ENCODE measurements around the gene KLHL29.

The KLHL29 gene

DNA sequence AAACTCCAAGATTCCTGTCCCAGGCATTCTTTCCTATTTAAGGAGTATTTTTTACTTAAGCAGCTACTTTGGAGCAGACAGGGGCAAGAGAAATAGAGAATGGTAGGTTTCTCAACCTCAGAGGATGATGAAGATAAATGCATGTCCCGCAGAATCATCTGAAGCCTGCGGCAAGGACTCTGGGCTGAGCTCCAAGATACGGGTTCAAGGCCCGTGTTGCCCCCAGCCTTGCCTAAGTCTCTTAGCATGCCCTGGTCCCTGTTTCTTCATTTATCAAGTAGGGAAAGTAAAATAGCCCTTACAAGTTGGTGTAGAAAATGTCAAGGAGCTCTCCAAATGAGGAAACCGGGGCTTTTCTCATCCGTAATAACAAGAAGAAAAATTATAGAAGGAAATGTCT is 214.0 kb downstream of the KLHL29 start:
- no peak for FAIRE-seq

DNA sequence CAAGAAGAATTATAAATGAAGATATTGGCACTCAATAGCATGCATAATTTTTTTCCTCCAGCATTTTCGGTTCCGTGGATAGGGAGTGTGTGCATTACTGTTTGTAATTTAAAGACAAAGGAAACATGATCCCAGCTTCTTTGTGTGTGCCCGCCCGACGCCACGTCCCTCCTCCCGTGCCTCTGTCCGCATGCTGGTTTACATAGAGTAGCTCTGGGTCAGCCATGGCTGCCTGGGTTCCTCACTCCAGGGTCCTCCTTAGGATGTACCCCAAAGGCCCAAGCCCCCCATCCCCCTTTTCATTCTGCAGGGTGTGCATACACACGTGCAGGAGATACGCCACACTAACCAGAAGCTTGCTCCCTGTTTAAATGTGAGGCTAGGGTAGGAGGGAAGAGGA is 214.7 kb downstream of the KLHL29 start:
- no peak for FAIRE-seq

DNA sequence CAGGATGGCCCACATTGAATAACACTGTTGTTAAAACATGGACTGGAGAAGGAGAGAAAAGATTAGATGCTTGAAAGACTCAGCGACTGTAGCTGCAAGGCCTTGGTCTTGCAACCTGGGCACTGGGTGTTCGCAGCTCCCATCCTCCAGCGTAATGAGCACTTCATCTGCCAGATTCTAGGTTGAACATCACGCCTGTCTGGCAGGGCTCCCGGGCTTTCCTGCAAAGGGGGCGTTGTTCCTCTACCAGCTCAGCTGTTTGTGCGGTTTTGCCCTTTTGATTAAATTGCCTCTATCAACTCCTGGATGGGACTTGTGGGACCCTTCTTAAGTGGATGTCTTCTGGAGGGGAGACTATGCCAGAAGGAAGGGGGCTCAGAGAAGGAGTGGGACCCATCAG is 215.4 kb downstream of the KLHL29 start:
- no peak for FAIRE-seq

DNA sequence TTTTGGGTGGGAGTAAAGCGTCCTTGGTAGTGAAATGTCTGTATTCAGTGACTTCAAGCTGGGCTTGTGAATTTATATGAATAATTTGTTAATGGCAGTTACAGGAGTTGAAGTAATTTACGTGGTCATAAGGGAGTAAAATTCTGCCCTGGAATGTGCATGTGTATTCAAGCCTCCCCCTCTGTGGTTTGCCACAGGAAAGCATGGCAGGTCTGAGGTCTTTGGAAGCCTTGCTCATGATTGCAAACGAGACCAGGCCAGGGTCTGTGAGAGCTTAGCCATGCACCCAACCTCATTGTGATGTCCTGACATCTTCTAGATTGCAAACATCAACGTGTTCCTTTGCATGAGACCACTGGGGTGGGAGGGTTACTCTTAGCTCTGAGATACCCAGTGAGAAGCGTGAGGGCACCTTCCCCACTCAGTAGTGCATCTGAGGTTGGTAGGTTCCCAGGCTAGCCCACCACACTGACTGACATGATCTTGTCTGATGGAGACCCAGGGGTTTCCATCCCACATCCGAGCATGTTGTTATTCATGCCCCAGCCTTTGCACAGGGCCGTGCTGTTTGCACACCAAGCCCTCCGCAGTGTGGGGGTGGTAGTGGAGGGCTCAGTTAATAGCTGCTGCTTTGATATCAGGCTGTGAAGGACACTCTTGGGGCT is 216.5 kb downstream of the KLHL29 start:
- no peak for FAIRE-seq

DNA sequence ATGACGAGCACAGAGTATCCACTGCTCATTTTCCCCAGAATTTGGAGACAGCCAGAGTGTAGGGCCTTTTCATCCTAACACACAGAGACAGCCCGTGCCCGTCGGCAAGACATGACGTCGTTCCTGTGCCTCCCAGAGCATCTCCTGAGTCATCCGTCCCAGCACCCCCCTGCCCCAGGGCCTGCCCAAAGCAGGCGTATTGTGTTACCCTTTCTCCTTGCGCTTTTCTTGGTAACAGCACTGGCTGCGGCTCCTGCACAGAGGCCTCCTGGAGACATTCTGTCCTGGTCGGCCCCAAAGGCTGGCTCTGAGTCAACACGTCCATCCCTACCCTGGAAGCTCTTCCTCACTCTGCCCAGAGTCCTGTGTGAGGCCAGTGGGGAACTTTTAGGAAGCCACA is 217.1 kb downstream of the KLHL29 start:
- no peak for FAIRE-seq

DNA sequence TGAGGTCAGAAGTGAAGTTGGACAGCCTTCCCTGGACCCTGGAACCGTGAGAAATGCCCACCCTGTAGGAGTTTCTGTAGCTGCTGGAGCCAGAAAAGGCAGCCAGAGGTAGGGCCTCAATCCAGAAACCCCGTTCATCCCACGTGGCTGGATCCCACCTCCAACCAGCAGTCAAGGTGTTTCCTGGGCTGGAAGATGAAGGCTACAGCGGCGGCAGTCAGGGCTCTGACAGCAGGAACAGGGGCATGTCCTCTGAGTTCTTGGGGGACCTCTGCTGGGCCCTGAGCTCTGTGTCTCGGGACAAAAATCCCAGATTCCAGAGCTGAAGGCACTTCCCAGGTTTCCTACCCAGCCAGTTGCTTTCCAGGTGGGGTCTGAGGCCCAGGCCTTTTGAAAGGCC is 218.2 kb downstream of the KLHL29 start:
- no peak for FAIRE-seq

DNA sequence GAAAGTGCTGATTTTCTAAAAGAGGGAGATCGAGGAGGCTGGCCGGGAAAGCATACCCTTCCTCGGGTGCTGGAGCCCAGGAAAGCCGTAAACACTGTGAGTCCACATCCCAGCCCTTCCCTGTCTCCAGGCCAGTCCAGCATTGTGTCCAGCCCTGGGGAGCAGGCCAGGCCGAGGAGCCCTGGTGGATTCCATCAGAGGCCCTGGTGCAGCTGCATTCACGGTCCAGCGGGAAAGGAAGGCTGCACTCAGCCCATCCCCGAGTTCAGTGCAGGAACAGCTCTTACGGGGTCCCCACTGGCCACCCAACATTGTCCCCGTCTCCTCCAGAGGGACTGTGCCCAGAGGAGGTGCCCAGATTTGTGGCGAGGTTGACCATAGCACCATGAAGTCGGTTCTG is 218.6 kb downstream of the KLHL29 start:
- no peak for FAIRE-seq

DNA sequence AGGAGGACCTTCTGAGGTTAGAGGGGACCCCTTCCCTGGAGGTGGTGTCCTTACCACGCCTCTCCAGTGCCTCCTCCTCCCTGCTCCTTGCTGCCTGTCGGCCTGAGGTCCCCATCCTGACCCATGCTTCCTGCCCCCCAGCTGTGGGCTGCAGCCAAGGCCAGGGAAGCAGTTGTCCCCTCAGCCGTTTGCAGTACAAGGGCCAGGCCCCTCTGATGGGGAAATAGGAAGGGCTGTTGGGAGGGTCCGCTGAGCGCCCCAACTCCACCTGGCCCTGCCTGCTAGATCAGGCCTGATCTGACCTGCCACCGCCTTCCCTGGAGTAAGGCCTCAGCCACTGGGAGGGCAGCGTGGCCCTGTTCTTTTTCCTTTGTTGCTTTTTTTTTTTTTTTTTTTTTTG is 219.8 kb downstream of the KLHL29 start:
- FAIRE-seq: no peak

DNA sequence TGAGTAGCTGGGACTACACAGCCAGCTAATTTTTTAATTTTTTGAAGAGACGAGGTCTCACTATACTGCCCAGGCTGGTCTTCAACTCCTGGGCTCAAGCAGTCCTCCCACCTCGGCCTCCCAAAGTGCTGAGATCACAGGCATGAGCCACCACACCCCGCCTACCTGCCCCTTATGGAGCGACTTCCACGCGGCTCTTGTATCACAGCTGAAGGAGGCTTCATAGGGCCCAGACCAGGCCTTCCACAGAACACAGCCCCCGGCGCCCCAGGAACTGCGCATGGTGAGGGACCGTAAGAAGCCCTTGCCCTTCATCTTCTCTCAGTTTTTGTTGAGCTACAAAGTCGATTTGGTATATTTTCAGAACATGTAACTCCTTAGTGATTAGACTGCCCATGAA is 220.3 kb downstream of the KLHL29 start:
- FAIRE-seq: no peak

DNA sequence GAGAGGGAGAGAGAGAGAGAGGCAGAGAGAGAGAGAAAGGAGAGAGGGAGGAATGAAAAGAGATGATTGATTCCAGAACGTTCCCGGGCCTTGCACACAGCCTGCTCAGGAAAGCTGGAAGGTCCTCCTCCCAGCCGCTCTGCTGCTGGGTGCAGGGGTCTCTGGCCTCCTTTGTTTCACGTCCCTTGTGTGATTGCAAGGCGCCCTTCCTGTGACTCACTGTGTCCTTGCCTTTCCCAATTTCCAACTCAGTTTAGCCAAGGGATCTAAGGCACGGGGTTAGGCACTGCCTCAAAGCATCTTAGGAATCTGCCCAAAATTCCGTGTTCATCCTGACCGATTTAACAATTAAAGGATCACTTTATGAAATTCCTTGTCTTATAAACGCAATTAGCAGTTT is 221.2 kb downstream of the KLHL29 start:
- FAIRE-seq: no peak

DNA sequence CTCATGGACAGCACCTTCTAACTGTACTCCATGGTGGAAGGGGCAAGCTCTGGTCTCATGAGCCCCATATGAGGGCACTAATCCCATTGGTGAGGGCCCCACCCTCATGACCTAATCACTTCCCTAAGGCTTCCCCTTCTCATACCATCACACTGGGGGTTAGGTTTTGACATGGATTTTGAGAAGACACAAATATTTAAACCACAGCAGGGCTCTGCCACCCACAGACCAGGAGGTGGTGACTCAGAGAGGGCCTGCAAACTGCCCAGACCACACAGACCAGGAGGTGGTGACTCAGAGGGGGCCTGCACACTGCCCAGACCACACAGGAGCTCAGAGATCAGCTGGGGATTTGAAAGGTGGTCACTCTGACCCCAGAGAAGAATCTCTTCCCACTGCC is 222.0 kb downstream of the KLHL29 start:
- FAIRE-seq: no peak

DNA sequence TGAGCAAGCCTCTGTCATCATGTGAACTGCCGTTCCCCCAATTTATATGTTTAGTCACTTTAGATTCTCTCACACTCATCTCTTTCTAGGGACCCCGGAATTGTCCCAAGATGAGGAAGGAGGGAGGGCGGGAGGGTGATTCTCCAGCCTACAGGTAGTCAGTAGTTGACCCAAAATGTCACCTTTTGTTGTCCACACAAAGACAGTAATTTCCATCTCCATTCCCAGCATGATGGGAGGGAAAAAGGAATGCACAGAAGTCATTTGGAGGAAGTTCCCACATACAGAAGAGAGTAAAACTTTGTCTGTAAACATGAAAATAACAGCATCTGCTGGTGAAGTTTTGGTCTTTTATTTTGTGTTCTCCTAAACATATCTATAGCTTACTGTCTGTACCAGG is 222.9 kb downstream of the KLHL29 start:
- no peak for FAIRE-seq

DNA sequence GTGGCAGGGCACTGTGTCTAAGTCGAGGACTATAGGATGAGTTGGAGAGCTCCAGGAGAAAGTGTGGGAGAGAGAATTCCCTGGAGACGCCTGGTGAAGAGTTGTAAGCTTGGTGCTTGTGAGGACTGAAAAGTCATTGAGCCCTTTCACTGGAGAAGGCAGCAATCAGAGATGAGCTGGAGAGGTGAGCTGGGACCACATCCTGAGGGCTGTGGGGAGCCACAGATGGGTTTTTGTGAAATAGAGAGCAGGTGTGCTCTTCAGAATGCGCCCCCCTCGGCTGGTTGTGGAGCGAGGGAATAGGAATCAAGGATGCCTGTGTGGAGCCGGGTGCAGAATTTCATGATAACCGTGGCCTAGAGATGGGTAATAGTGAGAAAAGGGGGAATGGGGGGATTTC is 224.3 kb downstream of the KLHL29 start:
- FAIRE-seq: no peak

DNA sequence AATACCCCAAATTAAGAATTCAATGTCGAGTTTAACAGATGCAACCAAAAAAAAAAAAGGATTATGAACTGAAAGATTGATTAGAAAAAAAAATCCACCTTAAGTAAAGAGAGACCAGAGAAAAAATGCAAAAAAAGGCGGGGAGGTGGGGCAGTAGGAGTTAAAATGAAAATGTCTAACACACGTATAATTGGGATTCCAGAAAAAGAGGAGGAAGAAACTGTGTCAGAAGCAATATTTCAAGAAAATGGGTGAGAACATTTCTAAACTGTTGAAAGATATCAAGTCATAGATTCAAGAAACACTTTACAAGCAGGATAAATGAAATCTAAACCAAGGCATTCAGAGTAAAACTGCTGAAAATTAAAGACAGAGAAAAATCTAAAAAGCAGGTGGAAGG is 226.9 kb downstream of the KLHL29 start:
- FAIRE-seq: no peak

DNA sequence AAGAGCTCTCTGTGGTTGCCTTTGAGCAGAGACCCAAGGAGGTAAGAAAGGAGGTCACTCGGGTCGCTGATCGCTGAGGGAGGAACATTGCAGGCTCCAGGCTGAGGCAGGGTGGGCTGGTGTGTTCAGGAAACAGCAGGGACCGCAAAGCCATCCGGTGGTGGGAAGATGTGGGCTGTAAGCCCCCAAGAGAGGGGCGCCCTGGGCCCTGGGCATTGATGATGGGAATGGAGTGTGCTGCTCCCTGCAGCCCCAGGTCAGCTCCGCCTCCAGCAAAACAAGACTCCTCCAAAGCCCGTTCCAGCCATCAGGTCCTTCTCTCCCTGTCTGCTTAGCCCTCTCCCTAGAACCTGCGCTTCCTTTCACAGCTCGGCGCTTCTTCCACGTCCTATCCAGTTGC is 229.7 kb downstream of the KLHL29 start:
- FAIRE-seq: no peak

DNA sequence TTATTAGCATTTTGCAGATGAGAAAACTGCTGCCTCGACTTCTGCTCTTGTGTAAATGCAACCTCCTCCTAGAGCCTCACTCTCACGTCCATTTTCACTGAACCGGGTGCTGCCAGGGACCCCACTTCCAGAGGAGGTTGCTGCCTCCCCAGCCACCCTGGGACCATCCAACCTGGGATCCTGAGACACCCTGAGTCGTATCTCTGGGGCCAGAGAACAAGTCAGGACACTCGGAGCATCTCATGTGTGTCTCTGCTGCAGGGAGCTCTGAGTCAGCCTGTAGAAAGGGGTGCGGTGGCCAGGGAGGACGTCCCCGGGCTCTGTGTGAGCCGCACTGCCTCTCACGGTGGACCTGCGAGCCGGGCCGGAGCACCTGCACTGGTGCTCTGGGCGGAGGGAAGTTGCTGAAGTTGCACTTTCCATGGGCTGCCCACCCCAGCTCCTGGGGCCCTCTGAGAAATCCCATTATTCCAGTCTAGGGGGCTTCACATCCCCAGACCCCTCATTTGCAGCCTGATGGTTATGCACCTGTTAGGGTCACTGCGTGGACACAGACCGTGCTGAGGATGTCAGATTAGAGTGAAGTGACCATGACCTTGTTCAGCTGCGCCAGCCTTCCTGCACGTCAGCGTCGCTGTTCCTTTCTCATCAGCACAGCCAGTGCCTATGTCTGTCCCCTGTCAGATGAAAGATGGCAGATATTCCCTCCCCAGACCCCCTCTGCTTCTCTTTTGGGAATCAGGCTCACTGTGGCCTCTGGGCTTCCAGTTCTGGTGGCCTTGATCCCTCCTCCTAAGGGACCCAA is 230.4 kb downstream of the KLHL29 start:
- FAIRE-seq: no peak

DNA sequence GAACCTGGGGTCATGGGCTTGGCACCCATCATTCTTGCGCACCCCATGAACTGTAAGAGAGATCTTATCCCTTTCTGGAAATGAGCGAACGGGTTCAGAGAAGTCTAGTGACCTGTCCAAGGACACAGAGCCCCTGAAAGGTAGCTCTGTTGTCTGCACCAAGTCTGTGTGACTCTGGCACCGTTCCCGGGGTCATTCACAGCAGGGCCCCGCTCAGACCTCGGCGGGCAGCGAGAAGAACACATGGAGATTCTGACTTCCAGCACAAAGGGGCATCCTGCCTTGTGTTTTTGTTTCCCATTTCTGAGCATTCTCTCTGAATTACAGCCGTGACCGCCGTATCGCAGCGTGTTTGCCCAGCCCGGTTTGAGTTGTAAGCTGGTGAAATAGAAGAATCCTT is 231.7 kb downstream of the KLHL29 start:
- FAIRE-seq: no peak

DNA sequence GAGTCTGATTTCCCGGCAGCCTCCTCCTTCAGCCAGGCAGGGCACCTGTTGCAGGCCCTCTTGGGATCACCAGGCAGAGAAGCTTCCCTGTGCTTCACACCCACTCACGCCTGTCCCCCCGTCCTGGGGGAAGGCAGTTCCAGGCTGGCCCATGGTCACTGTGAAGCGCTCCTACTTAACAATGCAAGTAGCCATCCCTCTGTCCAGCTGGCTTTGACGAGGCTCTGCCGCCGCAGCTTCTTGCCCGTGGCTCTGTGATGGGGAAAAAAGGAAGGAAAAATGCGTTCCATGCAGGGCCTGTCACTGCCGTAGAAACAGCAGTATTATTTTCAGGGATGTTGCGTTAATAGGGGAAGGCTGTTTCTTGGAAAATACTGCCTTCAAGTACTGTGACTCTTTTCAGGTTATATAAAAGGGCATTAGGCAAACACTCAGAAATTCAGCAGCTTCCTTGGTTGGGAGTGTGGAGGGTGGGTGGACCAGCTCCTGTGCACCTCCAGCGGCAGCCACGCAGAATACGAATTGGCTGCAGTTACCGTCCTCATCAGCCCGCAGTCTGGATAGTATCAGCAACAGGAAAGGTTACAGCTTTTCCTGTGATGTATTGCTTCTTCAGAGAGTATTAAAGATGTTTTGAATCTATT is 232.3 kb downstream of the KLHL29 start:
- FAIRE-seq: peak; percentile 83

DNA sequence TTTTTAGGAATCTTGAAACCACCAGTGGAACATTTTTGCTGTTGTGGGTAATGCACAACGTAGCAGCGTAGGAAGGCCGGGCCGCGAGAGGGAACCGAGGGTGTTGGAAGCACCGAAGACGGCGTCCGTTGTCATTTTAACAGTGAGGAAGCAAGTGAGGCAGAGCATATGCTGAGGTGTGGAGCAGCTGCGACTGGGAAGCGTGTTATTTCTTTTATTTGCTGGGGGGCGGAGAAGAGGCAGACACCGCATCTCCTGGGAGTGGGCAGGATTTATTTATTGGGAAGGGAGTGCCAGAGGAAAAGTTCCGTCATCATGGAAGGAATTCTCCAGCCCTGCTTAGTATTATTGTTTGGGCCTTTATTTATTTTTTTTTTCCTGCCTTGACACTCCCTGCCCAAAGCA is 232.8 kb downstream of the KLHL29 start:
- FAIRE-seq: peak; percentile 74

DNA sequence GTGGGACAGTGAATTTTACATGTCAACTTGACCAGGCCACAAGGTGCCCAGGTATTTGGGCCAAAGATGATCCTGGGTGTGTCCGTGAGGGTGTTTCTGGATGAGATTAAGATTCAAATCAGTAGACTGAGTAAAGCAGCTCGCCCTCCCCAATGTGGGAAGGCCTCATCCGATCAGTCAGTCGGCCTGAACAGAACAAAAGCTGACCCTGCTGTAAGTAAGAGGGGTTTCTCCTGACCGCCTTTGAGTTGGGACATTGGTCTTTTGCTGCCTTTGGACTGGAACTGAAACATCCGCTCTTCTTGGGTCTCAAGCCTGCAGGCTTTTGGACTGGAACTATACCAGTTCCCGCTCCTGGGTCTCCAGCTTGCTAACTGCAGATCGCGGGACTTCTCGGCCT is 233.3 kb downstream of the KLHL29 start:
- no peak for FAIRE-seq

DNA sequence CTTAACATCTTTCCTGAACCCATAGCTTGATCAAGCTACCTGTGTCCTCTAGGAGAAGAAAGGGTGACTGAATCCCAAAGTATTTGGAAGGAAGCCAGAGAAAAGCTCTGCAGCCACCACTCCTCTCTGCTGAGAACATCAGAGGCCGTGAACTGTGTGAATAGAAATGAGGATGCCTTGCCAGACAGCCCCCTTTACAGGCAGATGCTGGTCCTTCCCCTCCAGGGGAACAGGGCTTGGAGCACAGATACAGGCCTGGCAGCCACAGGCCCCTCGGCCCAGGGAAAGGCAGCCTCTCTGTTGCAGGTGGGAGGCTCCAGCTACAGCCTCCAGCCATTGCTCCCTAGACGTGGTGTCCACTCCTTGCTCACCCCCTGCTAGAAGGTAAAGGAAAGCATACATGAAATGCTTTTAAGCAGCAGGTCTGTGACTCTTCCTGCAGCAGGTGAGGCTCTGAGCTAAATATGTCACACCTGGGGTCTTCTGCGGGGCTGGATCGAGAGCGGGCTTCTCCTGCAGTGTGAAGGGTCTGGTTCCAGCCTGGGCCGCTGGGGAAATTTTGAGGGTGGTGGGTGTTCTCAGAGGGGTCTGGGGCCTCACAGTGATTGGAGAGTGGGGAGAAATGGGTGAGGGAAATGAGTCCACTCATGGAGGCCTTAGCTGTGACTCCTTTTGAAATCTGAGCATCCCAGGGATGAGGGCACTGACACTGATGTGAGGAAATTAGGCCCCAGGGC is 234.0 kb downstream of the KLHL29 start:
- no peak for FAIRE-seq

DNA sequence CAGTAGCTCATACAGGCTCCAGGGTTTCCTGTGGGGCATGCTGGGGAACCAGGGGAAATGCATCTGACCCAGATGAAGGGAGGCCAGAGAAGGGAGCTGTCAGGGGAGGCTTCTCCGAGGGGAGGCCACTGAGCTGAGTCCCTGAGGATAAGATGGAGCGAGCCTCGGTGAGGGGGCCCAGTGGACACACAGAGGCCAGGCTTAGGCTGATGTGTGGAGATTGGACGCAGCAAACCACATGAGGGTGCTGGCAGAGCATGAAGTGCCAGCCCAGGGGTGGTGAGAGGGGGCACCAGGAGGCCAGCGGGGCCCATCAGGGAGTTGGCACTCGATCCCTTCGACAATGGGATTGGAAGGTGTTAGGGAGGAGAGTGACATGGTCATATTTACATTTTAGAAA is 235.0 kb downstream of the KLHL29 start:
- FAIRE-seq: no peak

DNA sequence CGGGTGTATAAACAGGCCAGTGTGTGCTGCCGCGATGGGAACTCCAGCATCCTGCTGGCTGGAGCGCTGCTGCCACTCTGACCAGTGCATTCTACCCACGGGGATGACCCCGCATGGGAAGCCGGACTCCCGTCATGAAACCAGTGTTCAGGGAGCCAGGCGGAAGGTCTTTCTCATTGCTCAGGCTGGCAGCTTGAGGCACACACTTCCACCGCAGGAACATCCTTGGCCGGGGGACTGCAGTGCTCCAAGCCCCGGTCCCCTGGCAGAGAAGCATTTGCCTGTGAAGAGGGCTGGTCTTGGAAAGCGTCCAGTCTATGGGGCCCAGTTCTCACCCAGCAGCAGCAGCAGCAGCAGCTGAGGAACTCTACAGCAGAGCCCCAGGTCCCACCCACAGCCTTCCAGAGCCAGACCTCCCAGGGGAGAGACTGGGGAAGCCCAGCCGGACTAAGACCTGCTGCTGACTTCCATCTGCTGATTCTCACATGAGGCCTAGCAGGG is 235.9 kb downstream of the KLHL29 start:
- FAIRE-seq: no peak
